Osteocyte (in vitro differentiated cells): ENCODE measurements around the gene HOXA2. TPM values are rescaled to one million over a fixed set of nuclear protein-coding genes. Genes with fewer than 3 reads are reported as not detected.

Experiments used
- DNase-seq: peaks from one replicate; pipeline ENCODE4 v3.0.0; 2021; ENCODE audit warnings: mixed read lengths; ENCODE audit not compliant: unreplicated experiment; ENCODE audit errors: extremely low spot score
- H3K27ac Mint-ChIP-seq: one replicate; pipeline ENCODE4 v1.8.0; 2021; ENCODE audit warnings: mild to moderate bottlenecking, mixed read lengths; ENCODE audit not compliant: unreplicated experiment
- H3K27me3 Mint-ChIP-seq: one replicate; pipeline ENCODE4 v1.8.0; 2021; ENCODE audit warnings: mixed read lengths; ENCODE audit not compliant: unreplicated experiment
- H3K36me3 Mint-ChIP-seq: one replicate; pipeline ENCODE4 v1.8.0; 2021; ENCODE audit warnings: mixed read lengths; ENCODE audit not compliant: unreplicated experiment
- H3K4me1 Mint-ChIP-seq: one replicate; pipeline ENCODE4 v1.8.0; 2021; ENCODE audit warnings: mixed read lengths; ENCODE audit not compliant: unreplicated experiment
- H3K4me3 Mint-ChIP-seq: one replicate; pipeline ENCODE4 v1.8.0; 2021; ENCODE audit warnings: mild to moderate bottlenecking, moderate library complexity, mixed read lengths; ENCODE audit not compliant: unreplicated experiment
- H3K9me3 Mint-ChIP-seq: one replicate; pipeline ENCODE4 v1.8.0; 2021; ENCODE audit warnings: mixed read lengths; ENCODE audit not compliant: unreplicated experiment
- CTCF ChIP-seq: fragments of 200-600 bp; sonication (generic); IDR thresholded peaks from 2 replicates; pipeline ENCODE4 v1.5.0; 2021; ENCODE audit warnings: antibody characterized with exemption, mild to moderate bottlenecking, moderate library complexity
- total RNA-seq: library from RNA; stranded (reverse); gene quantifications from 2 replicates; pipeline ENCODE4 v1.2.1, GENCODE V29; 2021

HOXA2 gene
- total RNA-seq, 1 donor from 2014 or later: not detected

- no peak overlapping the region for H3K27ac Mint-ChIP-seq
- no peak overlapping the region for H3K4me3 Mint-ChIP-seq
- H3K4me1 Mint-ChIP-seq: peaks cover 6% of the 10 kb centered on the region
- peaks cover 2% of the 10 kb centered on the region for H3K36me3 Mint-ChIP-seq
- no peaks in the 10 kb centered on the region for H3K9me3 Mint-ChIP-seq
- peaks cover 85% of the 10 kb centered on the region for H3K27me3 Mint-ChIP-seq
- TF ChIP-seq CTCF: no peak
- DNase-seq: no peak
Measured at GRCh38 chr7:27145914-27146412, 43.5 kb upstream of the HOXA2 start.

- Mint-ChIP-seq H3K36me3 (peaks cover 2% of the 10 kb centered on the region), H3K27me3 (peaks cover 86% of the 10 kb centered on the region), H3K4me1 (peaks cover 5% of the 10 kb centered on the region), H3K9me3 (no peaks in the 10 kb centered on the region), H3K27ac (no peak overlapping the region), H3K4me3 (no peak overlapping the region)
- DNase-seq: peak; percentile 80
- no peak for TF ChIP-seq CTCF
Measured at GRCh38 chr7:27145165-27145913, 42.9 kb upstream of the HOXA2 start.

GRCh38 chr7:27144781-27145164 is 42.3 kb upstream of the HOXA2 start:
- no peak for TF ChIP-seq CTCF
- DNase-seq: no peak
- Mint-ChIP-seq H3K27me3 (peaks cover 86% of the 10 kb centered on the region), H3K36me3 (peaks cover 2% of the 10 kb centered on the region), H3K4me1 (peaks cover 5% of the 10 kb centered on the region), H3K27ac (no peak overlapping the region), H3K4me3 (no peak overlapping the region), H3K9me3 (no peaks in the 10 kb centered on the region)

- Mint-ChIP-seq H3K36me3 (peaks cover 2% of the 10 kb centered on the region), H3K4me1 (peaks cover 8% of the 10 kb centered on the region), H3K27me3 (peaks cover 84% of the 10 kb centered on the region), H3K9me3 (no peaks in the 10 kb centered on the region), H3K27ac (no peak overlapping the region), H3K4me3 (no peak overlapping the region)
- no peak for TF ChIP-seq CTCF
- DNase-seq: no peak
Measured at GRCh38 chr7:27143950-27144780, 41.7 kb upstream of the HOXA2 start.
